ENCODE results near the gene RPS6KA2. TPM values are rescaled to one million over a fixed set of nuclear protein-coding genes. Genes with fewer than 3 reads are reported as not detected.
"Not testable (repeated sequence)": the region's sequence is repeated elsewhere in the genome, so short reads cannot be mapped to it uniquely, and the experiment has no call there.

The RPS6KA2 gene
- total RNA-seq, 4 donors from 2014 or later, result 52.1 to 84.8 (median 58.7) TPM

DNA sequence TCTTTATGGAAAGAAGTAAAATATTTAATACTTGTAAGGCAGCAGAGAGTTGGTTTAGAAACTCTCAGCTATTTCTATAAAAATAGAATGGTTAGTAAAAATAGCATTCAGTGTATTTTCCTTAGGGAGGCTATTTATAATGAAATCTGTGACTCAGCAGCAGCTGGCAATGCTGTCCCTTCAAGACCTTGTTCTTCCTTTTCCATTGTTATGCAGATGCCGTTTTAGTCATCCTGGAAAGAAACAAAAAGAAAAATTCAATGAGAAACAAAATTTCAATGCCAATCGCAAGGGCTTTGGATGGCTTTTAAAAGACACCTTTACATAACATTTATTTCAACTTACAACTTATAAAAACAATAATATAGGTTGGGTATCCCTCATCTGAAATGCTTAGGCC is 261.8 kb downstream of the RPS6KA2 start:
- no peak for DNase-seq (ENCODE audit: low spot score)
- TF ChIP-seq, protein P1, sequence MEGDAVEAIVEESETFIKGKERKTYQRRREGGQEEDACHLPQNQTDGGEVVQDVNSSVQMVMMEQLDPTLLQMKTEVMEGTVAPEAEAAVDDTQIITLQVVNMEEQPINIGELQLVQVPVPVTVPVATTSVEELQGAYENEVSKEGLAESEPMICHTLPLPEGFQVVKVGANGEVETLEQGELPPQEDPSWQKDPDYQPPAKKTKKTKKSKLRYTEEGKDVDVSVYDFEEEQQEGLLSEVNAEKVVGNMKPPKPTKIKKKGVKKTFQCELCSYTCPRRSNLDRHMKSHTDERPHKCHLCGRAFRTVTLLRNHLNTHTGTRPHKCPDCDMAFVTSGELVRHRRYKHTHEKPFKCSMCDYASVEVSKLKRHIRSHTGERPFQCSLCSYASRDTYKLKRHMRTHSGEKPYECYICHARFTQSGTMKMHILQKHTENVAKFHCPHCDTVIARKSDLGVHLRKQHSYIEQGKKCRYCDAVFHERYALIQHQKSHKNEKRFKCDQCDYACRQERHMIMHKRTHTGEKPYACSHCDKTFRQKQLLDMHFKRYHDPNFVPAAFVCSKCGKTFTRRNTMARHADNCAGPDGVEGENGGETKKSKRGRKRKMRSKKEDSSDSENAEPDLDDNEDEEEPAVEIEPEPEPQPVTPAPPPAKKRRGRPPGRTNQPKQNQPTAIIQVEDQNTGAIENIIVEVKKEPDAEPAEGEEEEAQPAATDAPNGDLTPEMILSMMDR (IDR thresholded peaks at IDR 0.05), result no peak
- no peak for ATAC-seq (ENCODE audit: low FRiP score)

DNA sequence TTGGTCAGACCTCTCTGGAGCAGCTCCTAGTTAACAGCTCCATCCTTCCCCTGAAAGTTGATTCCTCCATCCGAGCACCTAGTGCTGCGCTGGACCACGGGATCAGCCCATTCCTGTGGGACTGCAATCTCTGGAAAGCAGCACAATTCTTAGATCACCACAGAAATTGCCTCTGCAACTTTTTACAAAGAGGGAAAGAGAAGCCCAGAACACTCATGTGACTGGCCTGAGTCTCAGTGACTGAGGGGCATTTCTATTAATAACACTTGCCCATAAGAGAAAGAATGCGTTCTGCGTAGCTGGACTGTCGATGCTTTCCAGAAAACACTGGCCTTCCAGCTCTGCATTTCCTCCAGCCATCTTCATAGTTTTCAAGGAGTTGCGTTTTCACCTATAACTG is 262.6 kb downstream of the RPS6KA2 start:
- DNase-seq (ENCODE audit: low spot score) (no peak), ATAC-seq (ENCODE audit: low FRiP score) (no peak)
- TF ChIP-seq, protein P1 (IDR thresholded peaks at IDR 0.05), result no peak

DNA sequence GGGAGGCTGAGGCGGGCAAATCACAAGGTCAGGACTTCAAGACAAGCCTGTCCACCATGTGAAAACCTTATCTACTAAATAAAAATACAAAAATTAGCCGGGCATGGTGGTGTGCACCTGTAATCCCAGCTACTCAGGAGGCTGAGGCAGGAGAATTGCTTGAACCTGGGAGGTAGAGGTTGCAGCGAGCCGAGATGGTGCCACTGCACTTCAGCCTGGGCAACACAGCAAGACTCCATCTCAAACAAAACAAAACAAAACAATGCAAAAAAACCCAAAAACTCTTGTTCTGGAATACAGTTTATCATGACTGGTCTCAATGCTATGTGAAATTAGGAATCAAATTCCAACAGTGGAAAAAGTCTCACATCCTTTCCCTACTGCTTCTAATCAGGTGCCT is 264.6 kb downstream of the RPS6KA2 start:
- DNase-seq (ENCODE audit: low spot score); ATAC-seq (ENCODE audit: low FRiP score): not testable (repeated sequence)

DNA sequence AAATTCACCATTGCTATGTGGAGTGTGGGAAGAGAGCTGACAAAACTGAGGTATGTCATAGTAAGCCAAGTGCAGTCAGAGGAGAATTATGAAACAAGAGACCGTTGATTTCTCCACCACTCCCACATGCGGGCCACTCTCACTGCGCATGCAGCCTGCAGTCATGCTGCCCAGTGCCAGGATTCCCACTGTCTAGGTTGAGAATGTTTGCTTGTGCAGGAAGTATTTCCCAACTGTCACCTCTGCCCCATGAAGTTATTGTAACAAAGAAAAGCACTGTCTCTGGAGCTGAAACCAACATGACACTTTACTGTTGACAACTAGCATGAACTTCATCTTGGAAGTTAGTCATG is 266.0 kb downstream of the RPS6KA2 start:
- TF ChIP-seq, protein P1 (IDR thresholded peaks at IDR 0.05), result no peak
- ATAC-seq (ENCODE audit: low FRiP score) (peak; percentile 51), DNase-seq (ENCODE audit: low spot score) (no peak)

DNA sequence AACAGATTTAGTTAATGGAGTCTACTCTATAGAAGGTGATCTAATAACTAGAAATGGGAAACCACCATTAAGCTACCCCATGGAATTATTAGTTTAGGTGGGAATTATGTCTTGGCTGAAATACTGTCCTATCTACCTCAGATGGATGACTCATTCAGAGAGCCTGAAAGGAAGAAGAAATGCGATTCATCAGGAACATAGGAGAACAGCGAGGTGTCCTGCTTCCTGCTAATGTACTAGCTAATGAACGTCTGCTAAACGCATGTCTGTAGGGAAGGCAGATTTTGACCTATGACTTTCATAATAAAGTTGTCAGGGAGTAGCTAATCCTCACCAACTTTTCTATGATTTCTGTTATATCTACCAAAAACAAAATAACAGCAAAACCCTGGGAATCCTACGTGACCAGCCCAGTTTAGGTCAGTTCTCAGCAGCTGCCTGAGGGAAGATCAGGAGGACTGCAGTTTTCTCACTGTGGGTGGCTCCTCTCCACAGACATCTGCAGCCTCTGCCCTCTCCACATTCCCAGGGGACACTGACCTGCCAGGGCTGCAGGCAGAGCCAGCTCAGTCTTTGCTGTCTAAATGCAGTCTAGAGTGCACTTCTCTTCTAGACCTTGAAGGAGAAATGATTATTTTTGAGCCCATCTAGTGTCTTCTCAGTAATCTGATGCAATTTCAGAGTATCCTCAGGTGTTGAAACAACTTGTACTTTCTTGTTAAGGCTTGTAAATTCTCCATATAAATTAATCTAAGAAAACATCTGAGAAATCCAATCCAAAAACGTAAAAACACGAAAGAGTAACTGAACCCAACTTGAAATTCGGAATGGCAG is 266.6 kb downstream of the RPS6KA2 start:
- TF ChIP-seq, protein P1 (IDR thresholded peaks at IDR 0.05), result no peak
- ATAC-seq (ENCODE audit: low FRiP score), result no peak
- DNase-seq (ENCODE audit: low spot score), result no peak

Small RNA genes within 50 kb of the gene (small RNA-seq; reads per million reads assigned to genes)
- gene MIR1913, result not detected

Other genes with a start within 250 kb of the RPS6KA2 start
- 10 to 100 TPM; 33.4 to 99.4 (median 58.8) TPM for gene MPC1, start 244.3 kb downstream of the RPS6KA2 start, total RNA-seq
- 10 to 100 TPM in 1 of 4 donors, 1 to 10 TPM in 3; 1.9 to 10.9 (median 4.6) TPM for gene RAMACL, start 40.6 kb downstream of the RPS6KA2 start, total RNA-seq

Data from omental fat pad (tissue), 4 donors.